Pancreas (tissue), 10 donors: ENCODE measurements around the gene GADD45B. TPM values are rescaled to one million over a fixed set of nuclear protein-coding genes. Genes with fewer than 3 reads are reported as not detected.

Experiments
- ATAC-seq, 4 donors: fragments of 200-7000 bp; cut with Tn5 transposase; one replicate each; pipeline versions ENCODE4 v1.8.0 to v1.9.1; 2020; ENCODE audit warnings: mild to moderate bottlenecking in 4 of 4, moderate library complexity in 4 of 4
- DNase-seq, 6 donors: peaks; one replicate each; pipeline ENCODE4 v3.0.0-alpha.2; 2020
- FAIRE-seq: peaks from 2 replicates; lab custom pipeline; 2012; peaks lifted over from hg19 to GRCh38; lab: Jason Lieb, UNC
- H3K27ac ChIP-seq, 4 donors: fragments of 200-600 bp; sonication (generic); 1 replicate in 3 of 4; 2 replicates in 1 of 4; pipeline versions ENCODE4 v1.5.0 to v1.8.0; 2020
- H3K27me3 ChIP-seq, 4 donors: fragments of 200-600 bp; one replicate each; pipeline ENCODE4 v1.8.0; 2021
- H3K36me3 ChIP-seq, 3 donors: fragments of 200-600 bp; sonication (generic) in 1 of 3; one replicate each; pipeline versions ENCODE4 v1.5.0 to v1.8.0; 2020 to 2021
- H3K4me1 ChIP-seq, 3 donors: fragments of 200-600 bp; one replicate each; pipeline ENCODE4 v1.8.0; 2021
- H3K4me3 ChIP-seq, 4 donors: fragments of 200-600 bp; sonication (generic) in 2 of 4; one replicate each; pipeline versions ENCODE4 v1.5.0 to v1.8.0; 2020 to 2021
- H3K9me3 ChIP-seq, 4 donors: fragments of 200-600 bp; one replicate each; pipeline ENCODE4 v1.8.0; 2021
- CTCF ChIP-seq, 4 donors: fragments of 200-600 bp; sonication (generic) in 3 of 4; IDR thresholded peaks; one replicate each; pipeline versions ENCODE4 v1.5.0 to v1.8.0; 2021; ENCODE audit warnings: antibody characterized with exemption in 4 of 4
- WGBS, 2 donors: extraction: QIAGEN DNeasy Blood & Tissue Kit; methylation state at CpG; one replicate each; pipeline ENCODE4 v1.1.7; 2013; 5-methylcytosine and 5-hydroxymethylcytosine counted together
- intact Hi-C, 3 donors: fragments of 100-400 bp; cut with DNase I; formaldehyde crosslinking; loops; one replicate each; pipeline versions ENCODE4 v1.11.1 to v1.14.2; 2022
- polyA plus RNA-seq, 2 donors: library from polyadenylated mRNA; stranded (reverse); fragments of 200-250 nt; gene quantifications; one replicate each; pipeline ENCODE4 v1.2.3, GENCODE V29; 2013
- total RNA-seq, 6 donors: library from RNA; stranded (reverse); fragmentation: NEBNext Ultra II Directional in 4 of 6; extraction: Animal tissue kit (Norgen Biotek cat#: 25700) in 4 of 6; gene quantifications; one replicate each; pipeline versions ENCODE4 v1.2.1 to v1.2.4, GENCODE V29; 2021 to 2023
- donor health status: healthy with polysubstance abuse.
- donor health status: DM: no; HTN: no; CAD: no; lungs with moderate emphysema.
- donor health status: DM: no; HTN: no; CAD: no.
- donor health status: control.
- donor health status: control.
- donor health status: Bipolar disorder and iron deficiency.
- donor health status: DM: yes; HTN: yes; CAD: no.
- donor health status: DM: no; HTN: no; CAD: no.
- donor health status: DM: no; HTN: no; CAD: no.
- donor health status: DM: yes; HTN: yes; CAD: no.

GADD45B gene
- total and polyA plus RNA-seq, 8 donors = 20.4 to 237 (median 47.9) TPM

GRCh38 chr19:2519482-2519881, 43.6 kb downstream of the GADD45B start:
- Histone ChIP-seq H3K4me3 (no peak overlapping the region), H3K9me3 (no peaks in the 10 kb centered on the region), H3K27me3 (no peaks in the 10 kb centered on the region), H3K27ac (no peak overlapping the region), H3K36me3 (no peaks in the 10 kb centered on the region), H3K4me1 (no peaks in the 10 kb centered on the region)
- ATAC-seq (no peak), FAIRE-seq (no peak), DNase-seq (peak in 1 of 6 donors; percentile 2)
- 86 to 91% methylated on average over 6 of the region's 6 CpGs for WGBS, 2 donors
- no peak for TF ChIP-seq CTCF (IDR thresholded peaks at IDR 0.05)
- intact Hi-C loops = no loop called here

GRCh38 chr19:2523630-2524311, 47.8 kb downstream of the GADD45B start:
- Histone ChIP-seq H3K27ac (no peak overlapping the region), H3K4me1 (no peaks in the 10 kb centered on the region), H3K9me3 (no peaks in the 10 kb centered on the region), H3K27me3 (no peaks in the 10 kb centered on the region), H3K4me3 (no peak overlapping the region), H3K36me3 (no peaks in the 10 kb centered on the region)
- WGBS, 2 donors = 86 to 88% methylated on average over 20 of the region's 20 CpGs
- DNase-seq (no peak), FAIRE-seq (no peak), ATAC-seq (peak in 1 of 4 donors; percentile 21)
- intact Hi-C loops = no loop called here
- TF ChIP-seq CTCF (IDR thresholded peaks at IDR 0.05) = no peak

GRCh38 chr19:2524361-2524839, 48.5 kb downstream of the GADD45B start:
- WGBS, 2 donors = 90 to 94% methylated on average over 16 of the region's 16 CpGs
- intact Hi-C loops = no loop called here
- DNase-seq = no peak
- H3K27ac ChIP-seq = no peak overlapping the region
- no peak for ATAC-seq
- no peaks in the 10 kb centered on the region for H3K9me3 ChIP-seq
- H3K27me3 ChIP-seq = no peaks in the 10 kb centered on the region
- no peak for TF ChIP-seq CTCF (IDR thresholded peaks at IDR 0.05)
- FAIRE-seq = no peak
- no peaks in the 10 kb centered on the region for H3K36me3 ChIP-seq
- no peak overlapping the region for H3K4me3 ChIP-seq
- H3K4me1 ChIP-seq = no peaks in the 10 kb centered on the region

- Histone ChIP-seq H3K9me3 (no peaks in the 10 kb centered on the region), H3K27me3 (no peaks in the 10 kb centered on the region), H3K27ac (no peak overlapping the region), H3K36me3 (no peaks in the 10 kb centered on the region), H3K4me1 (no peaks in the 10 kb centered on the region), H3K4me3 (no peak overlapping the region)
- WGBS, 2 donors = 79 to 82% methylated on average over 44 to 45 of the region's 45 CpGs
- intact Hi-C loops = no loop called here
- ATAC-seq = peak in 2 of 4 donors; percentile 31 to 63
- no peak for TF ChIP-seq CTCF (IDR thresholded peaks at IDR 0.05)
- DNase-seq = peak in 1 of 6 donors; percentile 62
- no peak for FAIRE-seq
Measured at GRCh38 chr19:2524840-2525723, 49.2 kb downstream of the GADD45B start.
